Calu3 (cell line): ENCODE measurements around the gene KCMF1. TPM values are rescaled to one million over a fixed set of nuclear protein-coding genes. Genes with fewer than 3 reads are reported as not detected.

ENCODE experiments used
- BruUV-seq: library from RNA; stranded (reverse); fragments of 400-500 nt; replicated peaks from 2 replicates; lab custom pipeline; 2021; lab: Mats Ljungman, UMichigan
- CTCF ChIA-PET: fragments of 300-600 bp; sonication (Branson Sonifier 250); formaldehyde crosslinking; loops from one replicate; lab custom pipeline; 2022; ENCODE audit warnings: antibody characterized with exemption; lab: Charles Lee
- DNase-seq: peaks from one replicate; pipeline ENCODE4 v3.0.0; 2022
- H3K27ac Mint-ChIP-seq: one replicate; pipeline ENCODE4 v1.8.0; 2022; ENCODE audit warnings: mixed read lengths; ENCODE audit not compliant: unreplicated experiment
- H3K27me3 Mint-ChIP-seq: one replicate; pipeline ENCODE4 v1.8.0; 2022; ENCODE audit warnings: mixed read lengths; ENCODE audit not compliant: unreplicated experiment
- H3K36me3 Mint-ChIP-seq: one replicate; pipeline ENCODE4 v1.8.0; 2022; ENCODE audit warnings: mild to moderate bottlenecking, moderate library complexity, mixed read lengths; ENCODE audit not compliant: insufficient read depth, unreplicated experiment
- H3K4me1 Mint-ChIP-seq: one replicate; pipeline ENCODE4 v1.8.0; 2022; ENCODE audit warnings: mild to moderate bottlenecking, low read depth, mixed read lengths; ENCODE audit not compliant: unreplicated experiment
- H3K4me3 Mint-ChIP-seq: one replicate; pipeline ENCODE4 v1.8.0; 2022; ENCODE audit warnings: mild to moderate bottlenecking, low read depth, moderate library complexity, mixed read lengths; ENCODE audit not compliant: unreplicated experiment
- H3K9me3 Mint-ChIP-seq: one replicate; pipeline ENCODE4 v1.8.0; 2022; ENCODE audit warnings: low read depth, mixed read lengths; ENCODE audit not compliant: unreplicated experiment
- intact Hi-C: fragments of 100-400 bp; cut with micrococcal nuclease; formaldehyde crosslinking; loops from one replicate; pipeline ENCODE4 v1.10.0; 2022; ENCODE audit not compliant: unreplicated experiment
- total RNA-seq: library from RNA; stranded (reverse); gene quantifications from 2 replicates; pipeline ENCODE4 v1.2.3, GENCODE V29; 2022
- TF ChIP-seq, protein P1 (sequence below): fragments of 200-600 bp; IDR thresholded peaks from one replicate; pipeline ENCODE4 v1.8.0; 2022; ENCODE audit warnings: antibody characterized with exemption; ENCODE audit not compliant: unreplicated experiment

Gene KCMF1
- total RNA-seq, 1 experiment from 2014 or later = 69.8 TPM

GRCh38 chr2:84991404-84992160 lies 20.6 kb downstream of the KCMF1 start:
- no peak overlapping the region for H3K4me3 Mint-ChIP-seq
- CTCF ChIA-PET = no interaction called here
- H3K27ac Mint-ChIP-seq = no peak overlapping the region
- intact Hi-C loops = no loop called here
- H3K27me3 Mint-ChIP-seq = no peaks in the 10 kb centered on the region
- no peak for DNase-seq
- BruUV-seq = no TSS peak
- no peaks in the 10 kb centered on the region for H3K36me3 Mint-ChIP-seq
- peaks cover 12% of the 10 kb centered on the region for H3K4me1 Mint-ChIP-seq
- TF ChIP-seq, protein P1, sequence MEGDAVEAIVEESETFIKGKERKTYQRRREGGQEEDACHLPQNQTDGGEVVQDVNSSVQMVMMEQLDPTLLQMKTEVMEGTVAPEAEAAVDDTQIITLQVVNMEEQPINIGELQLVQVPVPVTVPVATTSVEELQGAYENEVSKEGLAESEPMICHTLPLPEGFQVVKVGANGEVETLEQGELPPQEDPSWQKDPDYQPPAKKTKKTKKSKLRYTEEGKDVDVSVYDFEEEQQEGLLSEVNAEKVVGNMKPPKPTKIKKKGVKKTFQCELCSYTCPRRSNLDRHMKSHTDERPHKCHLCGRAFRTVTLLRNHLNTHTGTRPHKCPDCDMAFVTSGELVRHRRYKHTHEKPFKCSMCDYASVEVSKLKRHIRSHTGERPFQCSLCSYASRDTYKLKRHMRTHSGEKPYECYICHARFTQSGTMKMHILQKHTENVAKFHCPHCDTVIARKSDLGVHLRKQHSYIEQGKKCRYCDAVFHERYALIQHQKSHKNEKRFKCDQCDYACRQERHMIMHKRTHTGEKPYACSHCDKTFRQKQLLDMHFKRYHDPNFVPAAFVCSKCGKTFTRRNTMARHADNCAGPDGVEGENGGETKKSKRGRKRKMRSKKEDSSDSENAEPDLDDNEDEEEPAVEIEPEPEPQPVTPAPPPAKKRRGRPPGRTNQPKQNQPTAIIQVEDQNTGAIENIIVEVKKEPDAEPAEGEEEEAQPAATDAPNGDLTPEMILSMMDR = no peak
- no peaks in the 10 kb centered on the region for H3K9me3 Mint-ChIP-seq

GRCh38 chr2:84995826-84996225 lies 24.9 kb downstream of the KCMF1 start:
- no peak overlapping the region for H3K27ac Mint-ChIP-seq
- peaks cover 11% of the 10 kb centered on the region for H3K4me1 Mint-ChIP-seq
- intact Hi-C loops = no loop called here
- TF ChIP-seq, protein P1 = no peak
- BruUV-seq = no TSS peak
- CTCF ChIA-PET = no interaction called here
- H3K9me3 Mint-ChIP-seq = no peaks in the 10 kb centered on the region
- DNase-seq = no peak
- H3K27me3 Mint-ChIP-seq = no peaks in the 10 kb centered on the region
- H3K36me3 Mint-ChIP-seq = no peaks in the 10 kb centered on the region
- no peak overlapping the region for H3K4me3 Mint-ChIP-seq

DNA sequence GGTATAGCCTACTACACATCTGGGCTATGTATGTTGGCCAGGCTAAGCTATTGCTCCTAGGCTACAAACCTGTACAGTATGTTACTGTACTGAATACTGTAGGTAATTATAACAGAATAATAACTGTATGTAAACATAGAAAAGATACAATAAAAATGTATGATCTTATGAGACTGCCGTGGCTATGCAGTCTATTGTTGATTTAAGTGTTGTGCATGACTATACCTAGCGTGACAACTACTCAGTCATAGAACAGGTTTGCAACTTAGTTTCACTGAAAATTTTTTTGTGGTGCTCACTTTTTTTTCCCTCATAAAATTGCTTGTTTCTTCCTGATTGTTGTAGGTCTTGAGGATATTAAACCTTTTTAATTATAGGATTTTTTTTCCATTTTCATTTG lies 25.9 kb downstream of the KCMF1 start:
- TF ChIP-seq, protein P1 = no peak
- Mint-ChIP-seq H3K4me3 (no peak overlapping the region), H3K27me3 (no peaks in the 10 kb centered on the region), H3K36me3 (peaks cover 5% of the 10 kb centered on the region), H3K9me3 (no peaks in the 10 kb centered on the region), H3K27ac (no peak overlapping the region), H3K4me1 (peaks cover 11% of the 10 kb centered on the region)
- CTCF ChIA-PET = no interaction called here
- DNase-seq = no peak
- no TSS peak for BruUV-seq
- intact Hi-C loops = no loop called here

GRCh38 chr2:84999553-84999955 lies 28.6 kb downstream of the KCMF1 start:
- TF ChIP-seq, protein P1 = no peak
- CTCF ChIA-PET = no interaction called here
- H3K9me3 Mint-ChIP-seq = no peaks in the 10 kb centered on the region
- no peak for DNase-seq
- H3K36me3 Mint-ChIP-seq = peaks cover 5% of the 10 kb centered on the region
- H3K27me3 Mint-ChIP-seq = no peaks in the 10 kb centered on the region
- H3K4me3 Mint-ChIP-seq = no peak overlapping the region
- no peak overlapping the region for H3K27ac Mint-ChIP-seq
- peaks cover 11% of the 10 kb centered on the region for H3K4me1 Mint-ChIP-seq
- intact Hi-C loops = no loop called here
- BruUV-seq = no TSS peak
